Liver (tissue), 9 donors: Measurements from ENCODE around the gene ZMYM3. TPM values are rescaled to one million over a fixed set of nuclear protein-coding genes. Genes with fewer than 3 reads are reported as not detected.
A peak's percentile ranks its signal among the peaks of the same experiment; 100 is the strongest.

ENCODE experiments used
- DNase-seq: peaks from one replicate; pipeline ENCODE4 v3.0.0-alpha.2; 2017; ENCODE audit warnings: low spot score
- H3K27ac ChIP-seq, 2 donors: one replicate each; pipeline ENCODE4 v1.7.0; 2013; ENCODE audit warnings: inconsistent platforms in 2 of 2, low read length in 2 of 2, control low read depth in 1 of 2, low read depth in 1 of 2, mild to moderate bottlenecking in 1 of 2
- H3K27me3 ChIP-seq, 4 donors: one replicate each; pipeline versions ENCODE4 v1.6.1 to v1.7.0; 2013; ENCODE audit warnings: low read length in 3 of 4, inconsistent platforms in 1 of 4, mild to moderate bottlenecking in 1 of 4, moderate library complexity in 1 of 4; ENCODE audit not compliant: control insufficient read depth in 4 of 4, insufficient read depth in 4 of 4
- H3K36me3 ChIP-seq, 4 donors: one replicate each; pipeline versions ENCODE4 v1.6.1 to v1.7.0; 2013; ENCODE audit warnings: low read length in 3 of 4, mild to moderate bottlenecking in 3 of 4, low read depth in 1 of 4, moderate library complexity in 1 of 4; ENCODE audit not compliant: control insufficient read depth in 4 of 4, insufficient read depth in 3 of 4
- H3K4me1 ChIP-seq, 4 donors: one replicate each; pipeline versions ENCODE4 v1.6.1 to v1.7.0; 2013; ENCODE audit warnings: low read length in 3 of 4, mild to moderate bottlenecking in 3 of 4, moderate library complexity in 1 of 4; ENCODE audit not compliant: control insufficient read depth in 4 of 4, insufficient read depth in 4 of 4
- H3K4me3 ChIP-seq, 3 donors: one replicate each; pipeline versions ENCODE4 v1.6.1 to v1.7.0; 2013; ENCODE audit warnings: low read length in 3 of 3, control low read depth in 1 of 3, low read depth in 1 of 3, mild to moderate bottlenecking in 1 of 3
- H3K9ac ChIP-seq, 2 donors: one replicate each; pipeline ENCODE4 v1.7.0; 2013; ENCODE audit warnings: low read length in 2 of 2, mild to moderate bottlenecking in 2 of 2, moderate library complexity in 2 of 2, control low read depth in 1 of 2, low read depth in 1 of 2
- H3K9me3 ChIP-seq, 4 donors: one replicate each; pipeline versions ENCODE4 v1.6.1 to v1.7.0; 2013; ENCODE audit warnings: low read length in 3 of 4; ENCODE audit not compliant: control insufficient read depth in 4 of 4
- ATF3 ChIP-seq: IDR thresholded peaks from 2 replicates; pipeline ENCODE4 v1.6.1; 2016; ENCODE audit warnings: antibody characterized with exemption
- EGR1 ChIP-seq, 2 donors: IDR thresholded peaks; 2 replicates each; pipeline ENCODE4 v1.6.1; 2016 to 2018; ENCODE audit warnings: antibody characterized with exemption in 2 of 2, low read depth in 2 of 2
- FOXA1 ChIP-seq: IDR thresholded peaks from 2 replicates; pipeline ENCODE4 v1.6.1; 2016; ENCODE audit warnings: antibody characterized with exemption
- FOXA2 ChIP-seq: IDR thresholded peaks from 2 replicates; pipeline ENCODE4 v1.6.1; 2016; ENCODE audit warnings: antibody characterized with exemption
- GABPA ChIP-seq, 2 donors: IDR thresholded peaks in 1 of 2; conservative IDR thresholded peaks in 1 of 2; 2 replicates each; pipeline ENCODE4 v1.6.1; 2016; ENCODE audit warnings: antibody characterized with exemption in 2 of 2, mild to moderate bottlenecking in 1 of 2, moderate library complexity in 1 of 2
- HNF4A ChIP-seq, 2 donors: conservative IDR thresholded peaks; 2 replicates each; pipeline ENCODE4 v1.6.1; 2016; ENCODE audit warnings: antibody characterized with exemption in 2 of 2, mild to moderate bottlenecking in 2 of 2
- HNF4G ChIP-seq: IDR thresholded peaks from 2 replicates; pipeline ENCODE4 v1.6.1; 2016; ENCODE audit warnings: antibody characterized with exemption
- JUND ChIP-seq, 2 donors: IDR thresholded peaks; 2 replicates each; pipeline ENCODE4 v1.6.1; 2016; ENCODE audit warnings: antibody characterized with exemption in 2 of 2
- NR2F2 ChIP-seq: IDR thresholded peaks from 2 replicates; pipeline ENCODE4 v1.6.1; 2016; ENCODE audit warnings: antibody characterized with exemption
- RAD21 ChIP-seq, 2 donors: IDR thresholded peaks; 2 replicates each; pipeline ENCODE4 v1.6.1; 2016; ENCODE audit warnings: antibody characterized with exemption in 2 of 2, mild to moderate bottlenecking in 2 of 2
- REST ChIP-seq: IDR thresholded peaks from 2 replicates; pipeline ENCODE4 v1.6.1; 2016; ENCODE audit warnings: antibody characterized with exemption, mild to moderate bottlenecking
- RXRA ChIP-seq, 2 donors: IDR thresholded peaks; 2 replicates each; pipeline ENCODE4 v1.6.1; 2017 to 2018; ENCODE audit warnings: antibody characterized with exemption in 2 of 2, mild to moderate bottlenecking in 1 of 2
- SP1 ChIP-seq: IDR thresholded peaks from 2 replicates; pipeline ENCODE4 v1.6.1; 2018; ENCODE audit warnings: antibody characterized with exemption, mild to moderate bottlenecking
- TAF1 ChIP-seq: conservative IDR thresholded peaks from 2 replicates; pipeline ENCODE4 v1.6.1; 2016; ENCODE audit warnings: antibody characterized with exemption, mild to moderate bottlenecking
- YY1 ChIP-seq: IDR thresholded peaks from 2 replicates; pipeline ENCODE4 v1.6.1; 2016; ENCODE audit warnings: antibody characterized with exemption, mild to moderate bottlenecking
- ZBTB33 ChIP-seq: IDR thresholded peaks from 2 replicates; pipeline ENCODE4 v1.6.1; 2016; ENCODE audit warnings: antibody characterized with exemption
- WGBS: extraction: QIAGEN DNeasy Blood & Tissue Kit; methylation state at CpG from one replicate; pipeline ENCODE4 v1.1.7; 2013; 5-methylcytosine and 5-hydroxymethylcytosine counted together
- polyA plus RNA-seq, 2 donors: library from polyadenylated mRNA; stranded (reverse) in 1 of 2; unstranded in 1 of 2; fragments of 200-250 nt in 1 of 2; fragments of >200 nt in 1 of 2; fragmentation: Nextera tagmentation in 1 of 2; extraction: Ambion mirVana in 1 of 2; gene quantifications; one replicate each; pipeline versions ENCODE4 v1.2.1 to v1.2.3, GENCODE V29; 2013 to 2015
- total RNA-seq, 2 donors: library from RNA; depleted of rRNA; stranded (reverse); fragments of >200 nt; gene quantifications; one replicate each; pipeline ENCODE4 v1.2.3, GENCODE V29; 2014
- TF ChIP-seq, protein P1 (sequence below): IDR thresholded peaks from 2 replicates; pipeline ENCODE4 v1.6.1; 2016; ENCODE audit warnings: antibody characterized with exemption
- TF ChIP-seq, protein P2 (sequence below): fragments of 150-350 bp; IDR thresholded peaks from 2 replicates; pipeline ENCODE4 v1.5.1; 2017; ENCODE audit warnings: improper control_type of control experiment, low read depth, low read length; ENCODE audit not compliant: missing input control
- donor health status: healthy.
- donor health status: healthy.
- donor health status: healthy.
- donor health status: healthy.
- donor health status: healthy.

ZMYM3 gene
- total and polyA plus RNA-seq, 4 donors: 4.5 to 13.3 (median 6.2) TPM

- DNase-seq: no peak
Measured at GRCh38 chrX:71227370-71228062, 26.4 kb downstream of the ZMYM3 start.

More at GRCh38 chrX:71227370-71228062, 26.4 kb downstream of the ZMYM3 start:
- TF ChIP-seq TAF1 (peak; percentile 21), SP1 (no peak), YY1 (no peak), EGR1 (IDR thresholded peaks at IDR 0.05; ENCODE audit: low read depth in 2 of 2) (no peak), JUND (IDR thresholded peaks at IDR 0.05) (no peak), HNF4A (conservative IDR thresholded peaks at IDR 0.05) (no peak), FOXA1 (no peak), HNF4G (no peak), ATF3 (no peak), RXRA (IDR thresholded peaks at IDR 0.05) (peak in 1 of 2 donors; percentile 97), REST (no peak), NR2F2 (no peak), ZBTB33 (no peak), RAD21 (IDR thresholded peaks at IDR 0.05) (peak; percentile 32 to 53), FOXA2 (peak; percentile 3), GABPA (IDR thresholded peaks at IDR 0.05 in 1 of 2, conservative IDR thresholded peaks at IDR 0.05 in 1 of 2) (no peak)
- TF ChIP-seq, protein P1, sequence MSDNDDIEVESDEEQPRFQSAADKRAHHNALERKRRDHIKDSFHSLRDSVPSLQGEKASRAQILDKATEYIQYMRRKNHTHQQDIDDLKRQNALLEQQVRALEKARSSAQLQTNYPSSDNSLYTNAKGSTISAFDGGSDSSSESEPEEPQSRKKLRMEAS: no peak
- TF ChIP-seq, protein P2, sequence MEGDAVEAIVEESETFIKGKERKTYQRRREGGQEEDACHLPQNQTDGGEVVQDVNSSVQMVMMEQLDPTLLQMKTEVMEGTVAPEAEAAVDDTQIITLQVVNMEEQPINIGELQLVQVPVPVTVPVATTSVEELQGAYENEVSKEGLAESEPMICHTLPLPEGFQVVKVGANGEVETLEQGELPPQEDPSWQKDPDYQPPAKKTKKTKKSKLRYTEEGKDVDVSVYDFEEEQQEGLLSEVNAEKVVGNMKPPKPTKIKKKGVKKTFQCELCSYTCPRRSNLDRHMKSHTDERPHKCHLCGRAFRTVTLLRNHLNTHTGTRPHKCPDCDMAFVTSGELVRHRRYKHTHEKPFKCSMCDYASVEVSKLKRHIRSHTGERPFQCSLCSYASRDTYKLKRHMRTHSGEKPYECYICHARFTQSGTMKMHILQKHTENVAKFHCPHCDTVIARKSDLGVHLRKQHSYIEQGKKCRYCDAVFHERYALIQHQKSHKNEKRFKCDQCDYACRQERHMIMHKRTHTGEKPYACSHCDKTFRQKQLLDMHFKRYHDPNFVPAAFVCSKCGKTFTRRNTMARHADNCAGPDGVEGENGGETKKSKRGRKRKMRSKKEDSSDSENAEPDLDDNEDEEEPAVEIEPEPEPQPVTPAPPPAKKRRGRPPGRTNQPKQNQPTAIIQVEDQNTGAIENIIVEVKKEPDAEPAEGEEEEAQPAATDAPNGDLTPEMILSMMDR: peak; percentile 9
- H3K4me1 ChIP-seq: peaks cover 15 to 61% (median 49%) of the 10 kb centered on the region in 4 donors
- peaks cover 0 to 7% (median under 1%) of the 10 kb centered on the region in 4 donors for H3K36me3 ChIP-seq
- H3K27ac ChIP-seq: peak overlapping the region; percentile 74 to 95
- no peak overlapping the region for H3K4me3 ChIP-seq
- no peaks in the 10 kb centered on the region for H3K9me3 ChIP-seq
- peak overlapping the region in 1 of 2 donors; percentile 50 for H3K9ac ChIP-seq
- H3K27me3 ChIP-seq: no peaks in the 10 kb centered on the region
- WGBS: 34% methylated on average over 5 of the region's 5 CpGs
